ENCODE results near the gene TMEM132C. TPM values are rescaled to one million over a fixed set of nuclear protein-coding genes. Genes with fewer than 3 reads are reported as not detected.

TMEM132C gene
- total RNA-seq, 2 experiments from 2014 or later, result not detected

GRCh38 chr12:128326406-128326805, 59.4 kb downstream of the TMEM132C start:
- intact Hi-C loops (cut with micrococcal nuclease), result no loop called here
- H3K4me1 Mint-ChIP-seq (ENCODE audit: low read depth), result no peaks in the 10 kb centered on the region

GRCh38 chr12:128328961-128329360, 62.0 kb downstream of the TMEM132C start:
- DNase-seq, result no peak
- Mint-ChIP-seq H3K27ac (no peak overlapping the region), H3K4me3 (no peak overlapping the region), H3K9me3 (no peaks in the 10 kb centered on the region), H3K27me3 (no peaks in the 10 kb centered on the region), H3K4me1 (ENCODE audit: low read depth) (no peaks in the 10 kb centered on the region), H3K36me3 (no peaks in the 10 kb centered on the region)
- ChIA-PET CTCF (no interaction called here), POLR2A (no interaction called here)
- intact Hi-C loops (cut with micrococcal nuclease), result no loop called here

More at GRCh38 chr12:128326406-128326805, 59.4 kb downstream of the TMEM132C start:
- Mint-ChIP-seq H3K27me3 (no peaks in the 10 kb centered on the region), H3K36me3 (no peaks in the 10 kb centered on the region), H3K27ac (no peak overlapping the region), H3K4me3 (no peak overlapping the region), H3K9me3 (peaks cover 9% of the 10 kb centered on the region)
- ChIA-PET POLR2A (no interaction called here), CTCF (no interaction called here)
- DNase-seq, result no peak

GRCh38 chr12:128336204-128337070, 69.5 kb downstream of the TMEM132C start:
- intact Hi-C loops (cut with micrococcal nuclease), result no loop called here
- Mint-ChIP-seq H3K36me3 (no peaks in the 10 kb centered on the region), H3K27me3 (no peaks in the 10 kb centered on the region), H3K4me3 (no peak overlapping the region), H3K27ac (no peak overlapping the region), H3K4me1 (ENCODE audit: low read depth) (no peaks in the 10 kb centered on the region), H3K9me3 (peaks cover 2% of the 10 kb centered on the region)
- no peak for DNase-seq
- CTCF ChIA-PET, result no interaction called here
- POLR2A ChIA-PET, result no interaction called here

- Mint-ChIP-seq H3K36me3 (no peaks in the 10 kb centered on the region), H3K4me1 (ENCODE audit: low read depth) (no peaks in the 10 kb centered on the region), H3K27ac (no peak overlapping the region), H3K4me3 (no peak overlapping the region), H3K27me3 (no peaks in the 10 kb centered on the region), H3K9me3 (peaks cover 4% of the 10 kb centered on the region)
- intact Hi-C loops (cut with micrococcal nuclease), result no loop called here
- ChIA-PET CTCF (no interaction called here), POLR2A (no interaction called here)
- DNase-seq, result no peak
Measured at GRCh38 chr12:128337071-128337345, 70.0 kb downstream of the TMEM132C start.

- Mint-ChIP-seq H3K9me3 (peaks cover 4% of the 10 kb centered on the region), H3K36me3 (no peaks in the 10 kb centered on the region), H3K4me3 (no peak overlapping the region), H3K27me3 (no peaks in the 10 kb centered on the region), H3K27ac (no peak overlapping the region), H3K4me1 (ENCODE audit: low read depth) (no peaks in the 10 kb centered on the region)
- DNase-seq, result no peak
- ChIA-PET POLR2A (no interaction called here), CTCF (no interaction called here)
- intact Hi-C loops (cut with micrococcal nuclease), result no loop called here
Measured at GRCh38 chr12:128337431-128338170, 70.6 kb downstream of the TMEM132C start.

- H3K27ac Mint-ChIP-seq, result no peak overlapping the region
- CTCF ChIA-PET, result no interaction called here
- intact Hi-C loops (cut with micrococcal nuclease), result no loop called here
- POLR2A ChIA-PET, result no interaction called here
- no peaks in the 10 kb centered on the region for H3K27me3 Mint-ChIP-seq
- peaks cover 5% of the 10 kb centered on the region for H3K9me3 Mint-ChIP-seq
- DNase-seq, result no peak
- H3K4me1 Mint-ChIP-seq (ENCODE audit: low read depth), result no peaks in the 10 kb centered on the region
- no peak overlapping the region for H3K4me3 Mint-ChIP-seq
- no peaks in the 10 kb centered on the region for H3K36me3 Mint-ChIP-seq
Measured at GRCh38 chr12:128338386-128339125, 71.6 kb downstream of the TMEM132C start.

- POLR2A ChIA-PET, result no interaction called here
- H3K9me3 Mint-ChIP-seq, result peaks cover 6% of the 10 kb centered on the region
- CTCF ChIA-PET, result no interaction called here
Measured at GRCh38 chr12:128339126-128339520, 72.2 kb downstream of the TMEM132C start.

GRCh38 chr12:128339631-128340030, 72.7 kb downstream of the TMEM132C start:
- ChIA-PET CTCF (interaction anchor here (0.6 kb wide), 1 partner anchor 233 kb away, joined by 5 read pairs; no protein-coding TSS in a partner anchor), POLR2A (no interaction called here)
- H3K4me1 Mint-ChIP-seq (ENCODE audit: low read depth), result no peaks in the 10 kb centered on the region
- no peaks in the 10 kb centered on the region for H3K27me3 Mint-ChIP-seq
- H3K27ac Mint-ChIP-seq, result no peak overlapping the region
- peaks cover 6% of the 10 kb centered on the region for H3K9me3 Mint-ChIP-seq
- no peak overlapping the region for H3K4me3 Mint-ChIP-seq
- DNase-seq, result no peak
- H3K36me3 Mint-ChIP-seq, result no peaks in the 10 kb centered on the region
- intact Hi-C loops (cut with micrococcal nuclease), result no loop called here

More at GRCh38 chr12:128339126-128339520, 72.2 kb downstream of the TMEM132C start:
- intact Hi-C loops (cut with micrococcal nuclease), result no loop called here
- H3K27ac Mint-ChIP-seq, result no peak overlapping the region
- H3K4me3 Mint-ChIP-seq, result no peak overlapping the region
- no peak for DNase-seq
- H3K36me3 Mint-ChIP-seq, result no peaks in the 10 kb centered on the region
- H3K4me1 Mint-ChIP-seq (ENCODE audit: low read depth), result no peaks in the 10 kb centered on the region
- no peaks in the 10 kb centered on the region for H3K27me3 Mint-ChIP-seq

GRCh38 chr12:128353301-128353700, 86.3 kb downstream of the TMEM132C start:
- CTCF ChIA-PET, result no interaction called here
- intact Hi-C loops (cut with micrococcal nuclease), result no loop called here
- Mint-ChIP-seq H3K36me3 (no peaks in the 10 kb centered on the region), H3K4me3 (no peak overlapping the region), H3K27ac (no peak overlapping the region), H3K27me3 (peaks cover 1% of the 10 kb centered on the region), H3K9me3 (peaks cover 30% of the 10 kb centered on the region), H3K4me1 (ENCODE audit: low read depth) (no peaks in the 10 kb centered on the region)
- DNase-seq, result no peak
- POLR2A ChIA-PET, result no interaction called here

- no peaks in the 10 kb centered on the region for H3K4me1 Mint-ChIP-seq (ENCODE audit: low read depth)
- H3K9me3 Mint-ChIP-seq, result peaks cover 22% of the 10 kb centered on the region
- no peak for DNase-seq
- H3K27ac Mint-ChIP-seq, result no peak overlapping the region
- ChIA-PET POLR2A (no interaction called here), CTCF (no interaction called here)
- intact Hi-C loops (cut with micrococcal nuclease), result no loop called here
- no peak overlapping the region for H3K4me3 Mint-ChIP-seq
- H3K27me3 Mint-ChIP-seq, result peaks cover 1% of the 10 kb centered on the region
- no peaks in the 10 kb centered on the region for H3K36me3 Mint-ChIP-seq
Measured at GRCh38 chr12:128356547-128356946, 89.6 kb downstream of the TMEM132C start.

GRCh38 chr12:128361400-128361995, 94.5 kb downstream of the TMEM132C start:
- Mint-ChIP-seq H3K4me1 (ENCODE audit: low read depth) (no peaks in the 10 kb centered on the region), H3K27ac (no peak overlapping the region), H3K36me3 (no peaks in the 10 kb centered on the region), H3K9me3 (peaks cover 2% of the 10 kb centered on the region), H3K4me3 (no peak overlapping the region), H3K27me3 (peaks cover 8% of the 10 kb centered on the region)
- ChIA-PET CTCF (no interaction called here), POLR2A (no interaction called here)
- intact Hi-C loops (cut with micrococcal nuclease), result no loop called here
- no peak for DNase-seq

GRCh38 chr12:128365032-128365431, 98.1 kb downstream of the TMEM132C start:
- Mint-ChIP-seq H3K27me3 (peaks cover 12% of the 10 kb centered on the region), H3K4me1 (ENCODE audit: low read depth) (no peaks in the 10 kb centered on the region), H3K36me3 (no peaks in the 10 kb centered on the region), H3K9me3 (peaks cover 2% of the 10 kb centered on the region), H3K27ac (no peak overlapping the region), H3K4me3 (no peak overlapping the region)
- DNase-seq, result no peak
- ChIA-PET CTCF (no interaction called here), POLR2A (no interaction called here)
- intact Hi-C loops (cut with micrococcal nuclease), result no loop called here
